ENCODE results near the gene GNAZ.

GNAZ gene

DNA sequence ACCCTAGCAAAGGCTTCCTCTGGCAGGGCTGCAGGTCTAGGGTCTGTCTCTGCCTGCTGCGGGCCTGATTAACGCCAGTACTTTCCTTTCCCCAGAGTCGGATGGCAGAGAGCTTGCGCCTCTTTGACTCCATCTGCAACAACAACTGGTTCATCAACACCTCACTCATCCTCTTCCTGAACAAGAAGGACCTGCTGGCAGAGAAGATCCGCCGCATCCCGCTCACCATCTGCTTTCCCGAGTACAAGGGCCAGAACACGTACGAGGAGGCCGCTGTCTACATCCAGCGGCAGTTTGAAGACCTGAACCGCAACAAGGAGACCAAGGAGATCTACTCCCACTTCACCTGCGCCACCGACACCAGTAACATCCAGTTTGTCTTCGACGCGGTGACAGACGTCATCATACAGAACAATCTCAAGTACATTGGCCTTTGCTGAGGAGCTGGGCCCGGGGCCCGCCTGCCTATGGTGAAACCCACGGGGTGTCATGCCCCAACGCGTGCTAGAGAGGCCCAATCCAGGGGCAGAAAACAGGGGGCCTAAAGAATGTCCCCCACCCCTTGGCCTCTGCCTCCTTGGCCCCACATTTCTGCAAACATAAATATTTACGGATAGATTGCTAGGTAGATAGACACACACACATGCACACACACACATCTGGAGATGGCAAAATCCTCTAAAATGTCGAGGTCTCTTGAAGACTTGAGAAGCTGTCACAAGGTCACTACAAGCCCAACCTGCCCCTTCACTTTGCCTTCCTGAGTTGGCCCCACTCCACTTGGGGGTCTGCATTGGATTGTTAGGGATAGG lies 52.9 kb downstream of the GNAZ start:
- no peak for DNase-seq (ENCODE audit: low spot score)
- TF ChIP-seq, protein P1, sequence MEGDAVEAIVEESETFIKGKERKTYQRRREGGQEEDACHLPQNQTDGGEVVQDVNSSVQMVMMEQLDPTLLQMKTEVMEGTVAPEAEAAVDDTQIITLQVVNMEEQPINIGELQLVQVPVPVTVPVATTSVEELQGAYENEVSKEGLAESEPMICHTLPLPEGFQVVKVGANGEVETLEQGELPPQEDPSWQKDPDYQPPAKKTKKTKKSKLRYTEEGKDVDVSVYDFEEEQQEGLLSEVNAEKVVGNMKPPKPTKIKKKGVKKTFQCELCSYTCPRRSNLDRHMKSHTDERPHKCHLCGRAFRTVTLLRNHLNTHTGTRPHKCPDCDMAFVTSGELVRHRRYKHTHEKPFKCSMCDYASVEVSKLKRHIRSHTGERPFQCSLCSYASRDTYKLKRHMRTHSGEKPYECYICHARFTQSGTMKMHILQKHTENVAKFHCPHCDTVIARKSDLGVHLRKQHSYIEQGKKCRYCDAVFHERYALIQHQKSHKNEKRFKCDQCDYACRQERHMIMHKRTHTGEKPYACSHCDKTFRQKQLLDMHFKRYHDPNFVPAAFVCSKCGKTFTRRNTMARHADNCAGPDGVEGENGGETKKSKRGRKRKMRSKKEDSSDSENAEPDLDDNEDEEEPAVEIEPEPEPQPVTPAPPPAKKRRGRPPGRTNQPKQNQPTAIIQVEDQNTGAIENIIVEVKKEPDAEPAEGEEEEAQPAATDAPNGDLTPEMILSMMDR (IDR thresholded peaks at IDR 0.05; ENCODE audit: extremely low read depth, missing control alignments), result no peak

DNA sequence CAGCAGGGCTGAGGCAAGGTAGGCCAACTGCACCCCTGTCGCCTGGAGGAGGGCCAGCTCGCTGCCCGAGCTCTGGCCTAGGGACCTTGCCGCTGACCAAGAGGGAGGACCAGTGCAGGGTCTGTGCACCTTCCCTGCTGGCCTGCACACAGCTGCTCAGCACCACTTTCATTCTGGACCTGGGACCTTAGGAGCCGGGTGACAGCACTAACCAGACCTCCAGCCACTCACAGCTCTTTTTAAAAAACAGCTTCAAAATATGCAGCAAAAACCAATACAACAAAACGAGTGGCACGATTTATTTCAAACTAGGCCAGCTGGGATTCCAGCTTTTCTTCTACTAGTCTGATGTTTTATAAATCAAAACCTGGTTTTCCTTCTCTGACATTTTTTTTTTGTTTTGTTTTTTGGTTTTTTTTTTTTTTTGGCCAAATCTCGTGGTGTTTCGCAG lies 53.5 kb downstream of the GNAZ start:
- TF ChIP-seq, protein P1 (IDR thresholded peaks at IDR 0.05; ENCODE audit: extremely low read depth, missing control alignments), result no peak
- no peak for DNase-seq (ENCODE audit: low spot score)

DNA sequence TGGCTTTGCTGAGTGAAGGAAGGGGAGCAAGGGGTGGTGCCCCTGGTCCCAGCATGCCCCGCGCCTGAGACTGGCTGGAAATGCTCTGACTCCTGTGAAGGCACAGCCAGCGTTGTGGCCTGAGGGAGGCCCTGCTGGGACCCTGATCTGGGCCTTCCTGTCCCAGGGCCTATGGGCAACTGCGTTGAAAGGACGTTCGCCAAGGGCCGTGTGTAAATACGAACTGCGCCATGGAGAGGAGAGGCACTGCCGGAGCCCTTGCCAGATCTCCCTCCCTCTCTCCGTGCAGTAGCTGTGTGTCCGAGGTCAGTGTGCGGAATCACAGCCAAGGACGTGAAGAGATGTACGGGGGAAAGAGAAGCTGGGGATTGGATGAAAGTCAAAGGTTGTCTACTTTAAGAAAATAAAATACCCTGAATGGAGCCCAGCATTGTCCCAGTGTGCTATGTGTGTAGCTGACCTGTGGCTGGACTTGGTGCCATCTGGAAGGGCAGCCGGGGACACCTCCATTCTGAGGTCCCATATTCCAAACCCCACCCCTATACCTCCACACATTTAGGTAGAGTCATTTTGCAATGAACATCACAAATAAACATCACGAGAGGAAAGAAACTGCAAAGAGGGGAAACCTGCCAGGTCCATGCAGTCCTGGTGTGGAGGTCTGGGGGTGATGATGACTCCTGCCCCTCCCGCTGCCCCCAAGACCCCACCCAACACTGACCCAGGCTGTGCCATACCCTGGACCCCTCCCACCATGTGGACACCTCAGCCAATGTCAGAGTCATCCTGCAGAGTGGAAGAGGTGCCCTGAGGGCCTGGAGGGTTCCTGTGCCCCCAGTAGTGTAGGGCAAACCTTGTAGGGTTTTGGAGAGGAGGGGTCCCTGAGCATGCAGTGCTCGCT lies 54.5 kb downstream of the GNAZ start:
- TF ChIP-seq, protein P1 (IDR thresholded peaks at IDR 0.05; ENCODE audit: extremely low read depth, missing control alignments), result no peak
- no peak for DNase-seq (ENCODE audit: low spot score)

DNA sequence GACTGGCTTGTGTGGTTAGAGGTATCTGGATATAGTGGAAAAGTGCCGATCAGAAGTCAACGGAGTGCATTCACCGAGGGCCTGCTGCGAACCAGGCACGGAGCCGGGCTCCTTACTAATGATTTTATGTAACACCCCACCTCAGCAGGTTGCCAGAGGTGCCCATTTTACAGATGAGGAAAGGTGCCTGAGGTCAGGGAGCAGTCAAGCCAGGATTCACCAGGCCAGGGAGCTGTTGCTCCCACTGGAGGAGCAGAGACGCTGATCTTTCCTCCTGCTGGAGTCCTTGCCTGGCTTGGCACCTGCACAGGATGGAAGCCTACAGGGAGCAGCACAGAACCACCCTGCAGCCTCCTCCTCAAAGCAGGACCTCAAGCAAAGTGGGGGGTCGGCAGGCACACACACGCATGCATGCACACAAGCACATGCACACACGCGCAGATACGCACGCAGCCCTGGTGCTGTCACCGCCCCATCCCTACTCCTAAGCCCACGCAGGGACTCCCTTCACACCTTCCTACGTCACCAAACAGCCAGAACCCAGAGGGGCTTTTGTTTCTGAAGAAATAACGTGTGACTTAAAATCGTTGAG lies 55.3 kb downstream of the GNAZ start:
- TF ChIP-seq, protein P1 (IDR thresholded peaks at IDR 0.05; ENCODE audit: extremely low read depth, missing control alignments), result no peak
- DNase-seq (ENCODE audit: low spot score), result no peak

DNA sequence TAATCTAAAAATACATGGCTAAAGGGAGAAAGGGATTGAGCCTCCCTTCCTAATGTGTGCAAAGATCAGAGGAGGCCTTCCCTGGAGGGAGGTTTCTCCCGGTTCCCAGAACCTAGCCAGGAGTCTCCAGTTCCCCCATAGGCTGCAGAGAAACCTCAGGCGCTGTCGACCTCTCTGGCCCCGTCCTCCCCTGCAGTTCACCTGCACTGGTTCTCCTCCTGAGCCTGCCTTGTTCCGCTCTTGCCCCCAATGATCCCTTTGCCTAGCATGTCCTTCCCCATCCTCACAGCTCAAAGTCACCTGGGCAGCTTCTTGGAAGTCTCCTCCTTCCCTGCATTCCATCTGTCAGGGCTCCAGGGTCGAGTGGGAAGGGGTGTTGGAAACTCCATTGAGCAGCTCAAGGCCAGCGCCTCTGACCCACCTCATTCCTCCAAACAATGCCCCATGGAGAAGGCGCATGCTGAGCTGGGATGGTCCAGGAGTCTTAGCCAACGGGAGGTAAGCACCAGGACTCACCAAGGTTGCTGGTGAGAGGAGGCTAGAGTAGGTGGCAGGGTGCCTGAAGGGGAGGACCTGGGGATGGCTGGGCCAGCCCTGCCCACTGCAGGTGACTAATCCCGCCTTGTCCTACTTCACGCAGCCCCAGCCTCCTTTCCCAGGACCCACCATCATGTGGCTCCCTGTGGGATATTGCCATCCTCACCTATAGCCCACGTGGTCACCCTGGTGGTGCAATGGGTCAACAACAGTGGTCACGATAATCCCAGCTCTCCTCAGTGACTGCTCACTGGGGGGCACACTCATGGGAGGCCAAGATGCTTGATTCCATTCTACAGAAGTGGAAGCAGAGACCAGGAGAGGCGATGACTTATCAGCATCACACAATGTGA lies 56.1 kb downstream of the GNAZ start:
- TF ChIP-seq, protein P1 (IDR thresholded peaks at IDR 0.05; ENCODE audit: extremely low read depth, missing control alignments), result no peak
- DNase-seq (ENCODE audit: low spot score), result no peak

DNA sequence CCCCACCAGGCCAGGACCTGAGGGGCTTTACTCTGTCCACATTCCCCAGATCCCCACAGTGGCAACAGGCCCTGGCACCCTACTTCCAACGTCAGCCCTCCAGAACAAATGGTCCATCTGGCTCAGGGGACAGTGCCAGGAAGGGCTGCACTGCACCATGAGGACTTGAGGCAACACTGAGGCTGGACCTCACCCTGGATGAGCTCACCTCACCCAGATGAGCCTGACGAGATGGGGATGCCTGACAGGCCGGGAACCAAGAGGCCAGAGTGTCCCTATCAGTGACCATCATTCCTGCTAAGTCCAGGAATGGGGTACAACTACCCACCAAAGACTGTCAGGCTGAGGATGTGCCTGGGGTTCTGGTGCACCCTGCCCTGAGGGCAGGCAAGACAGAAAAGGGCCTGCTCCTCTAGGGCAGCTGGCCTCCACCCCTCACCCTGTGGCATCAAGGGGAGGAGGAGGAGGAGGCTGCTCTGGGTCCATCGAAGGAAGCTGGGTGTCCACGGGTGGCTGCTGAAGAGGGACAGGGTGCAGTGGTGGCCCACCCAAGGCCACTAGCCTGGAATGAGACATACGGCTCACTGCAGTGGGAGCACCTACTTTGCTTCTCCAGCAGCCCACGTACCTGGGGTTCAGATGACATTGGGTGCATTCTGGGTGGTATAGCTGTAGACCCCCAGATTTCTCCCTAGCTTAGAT lies 56.9 kb downstream of the GNAZ start:
- DNase-seq (ENCODE audit: low spot score), result no peak
- TF ChIP-seq, protein P1 (IDR thresholded peaks at IDR 0.05; ENCODE audit: extremely low read depth, missing control alignments), result no peak
